Sigmoid colon (tissue), 4 donors: ENCODE measurements around the gene ABHD16B.

ENCODE experiments used
- EP300 ChIP-seq, 4 donors: sonication (generic); formaldehyde crosslinking; IDR thresholded peaks; one replicate each; pipeline ENCODE4 v1.6.1; 2017; ENCODE audit warnings: antibody characterized with exemption in 4 of 4
- POLR2A ChIP-seq, 2 donors: fragments of 450-650 bp; IDR thresholded peaks; one replicate each; pipeline ENCODE4 v1.6.1; 2016; ENCODE audit warnings: antibody characterized with exemption in 2 of 2, mild to moderate bottlenecking in 2 of 2, moderate library complexity in 2 of 2
- TF ChIP-seq, protein P1 (sequence below), 4 experiments: fragments of 450-650 bp in 3 of 4; fragments of 200-600 bp in 1 of 4; IDR thresholded peaks; one replicate each; pipeline ENCODE4 v1.5.1; 2016 to 2019; ENCODE audit warnings: antibody characterized with exemption in 4 of 4, mild to moderate bottlenecking in 3 of 4, moderate library complexity in 2 of 4

DNA sequence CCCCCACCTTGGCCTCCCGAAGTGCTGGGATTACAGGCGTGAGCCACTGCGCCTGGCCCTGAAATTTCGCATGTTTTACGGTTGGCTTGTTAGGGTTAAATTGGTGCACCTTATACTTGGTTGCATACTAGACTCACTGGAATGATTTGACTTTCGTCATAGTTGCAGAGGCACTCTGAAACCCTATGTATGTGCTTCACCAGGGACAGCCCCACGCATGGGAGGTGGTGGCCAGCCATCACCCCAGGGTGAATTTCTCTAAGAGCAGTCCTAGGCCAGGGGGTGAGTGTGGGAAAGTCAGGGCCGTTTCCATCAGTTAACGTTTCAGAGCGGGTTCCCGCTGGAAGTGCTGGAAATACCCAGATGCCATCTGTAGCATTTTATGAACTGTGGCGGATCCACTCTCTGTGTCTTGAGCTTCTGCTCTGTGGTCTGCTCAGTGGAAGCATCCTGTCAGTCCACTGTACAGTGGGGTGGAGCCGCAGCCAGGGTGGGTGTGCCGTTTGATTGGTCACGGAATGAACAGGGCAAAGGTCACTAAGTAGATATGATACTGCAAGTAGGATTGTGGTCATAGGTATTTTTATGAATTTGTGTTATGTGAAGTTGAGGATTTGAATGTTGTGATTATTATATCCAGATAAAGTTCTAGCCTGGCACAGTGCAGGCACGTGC is 46.8 kb downstream of the ABHD16B start:
- no peak for TF ChIP-seq POLR2A (IDR thresholded peaks at IDR 0.05)
- TF ChIP-seq, protein P1, sequence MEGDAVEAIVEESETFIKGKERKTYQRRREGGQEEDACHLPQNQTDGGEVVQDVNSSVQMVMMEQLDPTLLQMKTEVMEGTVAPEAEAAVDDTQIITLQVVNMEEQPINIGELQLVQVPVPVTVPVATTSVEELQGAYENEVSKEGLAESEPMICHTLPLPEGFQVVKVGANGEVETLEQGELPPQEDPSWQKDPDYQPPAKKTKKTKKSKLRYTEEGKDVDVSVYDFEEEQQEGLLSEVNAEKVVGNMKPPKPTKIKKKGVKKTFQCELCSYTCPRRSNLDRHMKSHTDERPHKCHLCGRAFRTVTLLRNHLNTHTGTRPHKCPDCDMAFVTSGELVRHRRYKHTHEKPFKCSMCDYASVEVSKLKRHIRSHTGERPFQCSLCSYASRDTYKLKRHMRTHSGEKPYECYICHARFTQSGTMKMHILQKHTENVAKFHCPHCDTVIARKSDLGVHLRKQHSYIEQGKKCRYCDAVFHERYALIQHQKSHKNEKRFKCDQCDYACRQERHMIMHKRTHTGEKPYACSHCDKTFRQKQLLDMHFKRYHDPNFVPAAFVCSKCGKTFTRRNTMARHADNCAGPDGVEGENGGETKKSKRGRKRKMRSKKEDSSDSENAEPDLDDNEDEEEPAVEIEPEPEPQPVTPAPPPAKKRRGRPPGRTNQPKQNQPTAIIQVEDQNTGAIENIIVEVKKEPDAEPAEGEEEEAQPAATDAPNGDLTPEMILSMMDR (IDR thresholded peaks at IDR 0.05) = no peak
- TF ChIP-seq EP300 (IDR thresholded peaks at IDR 0.05) = no peak
